Psoas muscle (tissue), 8 donors: ENCODE measurements around the gene ADGRL1. TPM values are rescaled to one million over a fixed set of nuclear protein-coding genes. Genes with fewer than 3 reads are reported as not detected.

Source experiments
- ATAC-seq, 4 donors: fragments of 200-7000 bp; cut with Tn5 transposase; one replicate each; pipeline ENCODE4 v1.9.1; 2020; ENCODE audit warnings: moderate library complexity in 3 of 4, mild to moderate bottlenecking in 2 of 4
- DNase-seq, 2 donors: peaks; one replicate each; pipeline ENCODE4 v3.0.0-alpha.2; 2020
- H3K27ac ChIP-seq: fragments of 200-600 bp; one replicate; pipeline ENCODE4 v1.8.0; 2022
- H3K27me3 ChIP-seq, 3 donors: fragments of 200-600 bp in 1 of 3; one replicate each; pipeline versions ENCODE4 v1.6.1 to v1.8.0; 2013 to 2022; ENCODE audit warnings: low read length in 2 of 3, mild to moderate bottlenecking in 2 of 3, moderate library complexity in 1 of 3; ENCODE audit not compliant: insufficient read depth in 3 of 3
- H3K36me3 ChIP-seq, 2 donors: fragments of 200-600 bp in 1 of 2; one replicate each; pipeline versions ENCODE4 v1.6.1 to v1.8.0; 2013 to 2022; ENCODE audit warnings: low read depth in 1 of 2, mild to moderate bottlenecking in 1 of 2, moderate library complexity in 1 of 2; ENCODE audit not compliant: insufficient read depth in 1 of 2
- H3K4me1 ChIP-seq: fragments of 200-600 bp; one replicate; pipeline ENCODE4 v1.8.0; 2022
- H3K4me3 ChIP-seq: fragments of 200-600 bp; one replicate; pipeline ENCODE4 v1.8.0; 2022; ENCODE audit warnings: mild to moderate bottlenecking
- H3K9me3 ChIP-seq: fragments of 200-600 bp; one replicate; pipeline ENCODE4 v1.8.0; 2022
- WGBS, 3 donors: extraction: QIAGEN DNeasy Blood & Tissue Kit; methylation state at CpG; one replicate each; pipeline versions ENCODE4 v1.1.6 to v1.1.7; 2013; 5-methylcytosine and 5-hydroxymethylcytosine counted together
- intact Hi-C, 2 donors: fragments of 100-400 bp; cut with DNase I; formaldehyde crosslinking; loops; one replicate each; pipeline versions ENCODE4 v1.11.0 to v1.14.2; 2022
- polyA plus RNA-seq, 3 donors: library from polyadenylated mRNA; stranded (reverse); fragments of 200-250 nt; gene quantifications; one replicate each; pipeline ENCODE4 v1.2.3, GENCODE V29; 2013
- total RNA-seq, 4 donors: library from RNA; stranded (reverse); fragmentation: NEBNext Ultra II Directional in 2 of 4; extraction: Animal tissue kit (Norgen Biotek cat#: 25700) in 2 of 4; gene quantifications; one replicate each; pipeline versions ENCODE4 v1.2.1 to v1.2.4, GENCODE V29; 2021 to 2023
- TF ChIP-seq, protein P1 (sequence below): fragments of 200-600 bp; IDR thresholded peaks from one replicate; pipeline ENCODE4 v1.8.0; 2022; ENCODE audit warnings: antibody characterized with exemption
- donor health status: healthy with polysubstance abuse.
- donor health status: DM: no; HTN: no; CAD: no; lungs with moderate emphysema.
- donor health status: Bipolar disorder and iron deficiency.
- donor health status: healthy.
- donor health status: DM: yes; HTN: yes; CAD: no.
- donor health status: DM: no; HTN: no; CAD: no.
- donor health status: DM: no; HTN: no; CAD: no.
- donor health status: DM: yes; HTN: yes; CAD: no.

ADGRL1 gene
- total and polyA plus RNA-seq, 7 donors = 0.38 to 2.6 (median 1.7) TPM

DNA sequence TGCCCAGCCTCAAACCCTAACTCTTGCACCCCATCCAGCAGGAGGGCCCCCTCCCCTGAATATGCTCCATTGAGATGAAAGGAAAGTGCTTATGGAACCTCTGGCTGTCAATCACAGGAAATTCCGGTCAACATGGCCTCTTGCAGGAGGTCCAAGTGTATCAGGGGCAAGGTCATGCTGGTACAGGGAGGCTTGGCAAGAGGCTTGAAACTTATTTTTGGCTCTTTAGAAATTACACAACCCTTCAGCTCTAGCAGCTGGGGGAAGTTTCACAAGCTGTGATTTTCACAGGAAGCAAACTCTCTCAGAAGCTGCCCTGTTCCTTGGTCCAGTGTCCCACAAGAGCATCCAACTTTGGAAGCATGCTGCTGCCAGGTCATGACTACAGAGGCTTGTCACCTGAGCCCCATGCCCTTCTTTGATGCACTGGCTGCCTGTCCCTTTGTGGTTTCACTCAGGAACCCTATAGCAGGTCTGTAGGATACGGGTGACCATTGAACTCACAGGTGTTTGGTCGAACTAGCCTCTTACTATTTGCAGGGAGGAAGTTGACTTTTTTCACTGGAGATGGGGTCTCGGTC lies 78.0 kb downstream of the ADGRL1 start:
- Histone ChIP-seq H3K4me1 (peaks cover 42% of the 10 kb centered on the region), H3K36me3 (no peaks in the 10 kb centered on the region), H3K27ac (peak overlapping the region; percentile 83), H3K4me3 (no peak overlapping the region), H3K9me3 (no peaks in the 10 kb centered on the region), H3K27me3 (no peaks in the 10 kb centered on the region)
- ATAC-seq = peak; percentile 85 to 91 (median 86)
- intact Hi-C loops = no loop called here
- peak; percentile 57 to 82 for DNase-seq
- 26 to 42% (median 29%) methylated on average over 4 of the region's 4 CpGs for WGBS, 3 donors
- TF ChIP-seq, protein P1, sequence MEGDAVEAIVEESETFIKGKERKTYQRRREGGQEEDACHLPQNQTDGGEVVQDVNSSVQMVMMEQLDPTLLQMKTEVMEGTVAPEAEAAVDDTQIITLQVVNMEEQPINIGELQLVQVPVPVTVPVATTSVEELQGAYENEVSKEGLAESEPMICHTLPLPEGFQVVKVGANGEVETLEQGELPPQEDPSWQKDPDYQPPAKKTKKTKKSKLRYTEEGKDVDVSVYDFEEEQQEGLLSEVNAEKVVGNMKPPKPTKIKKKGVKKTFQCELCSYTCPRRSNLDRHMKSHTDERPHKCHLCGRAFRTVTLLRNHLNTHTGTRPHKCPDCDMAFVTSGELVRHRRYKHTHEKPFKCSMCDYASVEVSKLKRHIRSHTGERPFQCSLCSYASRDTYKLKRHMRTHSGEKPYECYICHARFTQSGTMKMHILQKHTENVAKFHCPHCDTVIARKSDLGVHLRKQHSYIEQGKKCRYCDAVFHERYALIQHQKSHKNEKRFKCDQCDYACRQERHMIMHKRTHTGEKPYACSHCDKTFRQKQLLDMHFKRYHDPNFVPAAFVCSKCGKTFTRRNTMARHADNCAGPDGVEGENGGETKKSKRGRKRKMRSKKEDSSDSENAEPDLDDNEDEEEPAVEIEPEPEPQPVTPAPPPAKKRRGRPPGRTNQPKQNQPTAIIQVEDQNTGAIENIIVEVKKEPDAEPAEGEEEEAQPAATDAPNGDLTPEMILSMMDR = no peak

DNA sequence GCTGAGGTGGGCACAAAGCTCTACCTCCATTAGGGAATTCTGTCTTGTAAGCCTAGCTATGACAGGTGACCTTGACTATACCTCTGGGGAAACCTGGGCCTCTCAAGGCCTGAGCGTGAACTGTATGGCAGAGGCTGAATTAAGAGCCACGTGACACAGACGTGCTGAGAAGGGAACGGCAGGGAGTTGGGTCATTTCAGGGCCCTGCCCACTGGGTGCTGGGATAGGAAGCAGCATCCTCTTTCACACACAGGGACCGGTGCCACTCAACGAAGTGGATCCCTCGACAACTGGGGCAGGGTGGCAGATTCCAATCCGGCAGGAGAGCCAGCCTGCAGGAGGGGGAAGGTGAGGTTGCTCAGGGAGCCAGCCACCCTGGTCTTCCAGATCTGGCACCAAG lies 78.8 kb downstream of the ADGRL1 start:
- intact Hi-C loops = no loop called here
- H3K9me3 ChIP-seq = no peaks in the 10 kb centered on the region
- ATAC-seq (peak; percentile 86 to 90 (median 88)), DNase-seq (peak; percentile 79 to 88)
- 16 to 40% (median 23%) methylated on average over 8 of the region's 8 CpGs for WGBS, 3 donors
- H3K4me1 ChIP-seq = peaks cover 42% of the 10 kb centered on the region
- no peaks in the 10 kb centered on the region for H3K36me3 ChIP-seq
- H3K27ac ChIP-seq = peak overlapping the region; percentile 83
- H3K27me3 ChIP-seq = no peaks in the 10 kb centered on the region
- no peak overlapping the region for H3K4me3 ChIP-seq
- TF ChIP-seq, protein P1 = no peak

DNA sequence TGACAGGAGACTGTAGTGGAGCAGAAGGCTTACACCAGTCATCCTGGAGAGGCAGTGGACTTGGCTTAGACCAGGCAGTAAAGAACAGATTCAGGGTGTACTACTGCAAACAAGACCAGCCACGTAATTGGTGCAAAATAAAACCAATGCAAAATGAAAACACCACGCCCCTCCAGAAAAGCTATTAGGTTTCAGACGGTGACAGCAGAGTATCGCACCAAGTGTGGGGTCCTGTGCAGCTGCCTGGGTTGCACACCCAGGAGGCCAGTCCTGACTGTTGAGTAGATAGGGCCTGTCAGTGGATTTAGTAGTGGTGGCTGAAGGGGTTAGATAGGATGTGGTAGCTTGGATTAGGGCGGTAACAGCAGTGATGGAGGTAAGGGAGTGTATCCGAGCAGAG lies 83.0 kb downstream of the ADGRL1 start:
- ATAC-seq (no peak), DNase-seq (no peak)
- H3K4me1 ChIP-seq = peaks cover 38% of the 10 kb centered on the region
- no peak overlapping the region for H3K4me3 ChIP-seq
- intact Hi-C loops = no loop called here
- H3K27me3 ChIP-seq = no peaks in the 10 kb centered on the region
- TF ChIP-seq, protein P1 = no peak
- H3K36me3 ChIP-seq = no peaks in the 10 kb centered on the region
- H3K9me3 ChIP-seq = no peaks in the 10 kb centered on the region
- 90 to 92% (median 91%) methylated on average over 6 of the region's 6 CpGs for WGBS, 3 donors
- H3K27ac ChIP-seq = no peak overlapping the region

DNA sequence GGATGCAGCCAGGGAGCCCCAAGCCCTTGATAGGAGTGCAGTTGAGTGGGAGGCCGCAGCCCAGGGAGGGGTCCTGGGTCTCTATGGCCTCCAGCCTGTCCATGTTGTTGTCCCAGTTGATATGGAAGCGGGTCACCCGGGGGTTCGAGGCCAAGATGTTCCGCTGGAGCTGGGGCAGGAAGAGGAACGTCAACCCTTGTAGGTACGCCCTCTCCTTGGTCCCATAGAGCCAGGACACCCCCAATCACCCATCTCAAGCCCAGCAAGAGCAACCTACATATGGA lies 85.5 kb downstream of the ADGRL1 start:
- H3K27ac ChIP-seq = peak overlapping the region; percentile 100

More for the DNA sequence above, 85.5 kb downstream of the ADGRL1 start:
- no peak overlapping the region for H3K4me3 ChIP-seq
- no peaks in the 10 kb centered on the region for H3K27me3 ChIP-seq
- no peak for ATAC-seq
- TF ChIP-seq, protein P1 = no peak
- no peaks in the 10 kb centered on the region for H3K36me3 ChIP-seq
- intact Hi-C loops = no loop called here
- peaks cover 33% of the 10 kb centered on the region for H3K4me1 ChIP-seq
- H3K9me3 ChIP-seq = no peaks in the 10 kb centered on the region
- DNase-seq = no peak
- WGBS, 3 donors = 95 to 97% (median 96%) methylated on average over 7 of the region's 7 CpGs
